ENCODE measurements around the gene CPO. TPM values are rescaled to one million over a fixed set of nuclear protein-coding genes. Genes with fewer than 3 reads are reported as not detected.
A peak's percentile ranks its signal among the peaks of the same experiment; 100 is the strongest.

CPO gene
- total and polyA plus RNA-seq, 9 of the 15 experiments (the other 6 are each of a cell fraction or from before 2014, with no cell fraction given), result not detected

GRCh38 chr2:206981739-206982340, 42.5 kb downstream of the CPO start:
- H3K9me1 ChIP-seq (ENCODE audit: control insufficient read depth, insufficient read depth, low read length), result no peaks in the 10 kb centered on the region
- DNase-seq (ENCODE audit: extremely low read depth in 1 of 4, low spot score in 3 of 4), result peak in 3 of 4 experiments; percentile 2 to 10 (median 5)
- H2AFZ ChIP-seq (ENCODE audit: low read depth, low read length), result no peak overlapping the region
- POLR2A ChIA-PET, result no interaction called here
- ATAC-seq, result no peak
- in situ Hi-C loops (cut with MboI) (loop anchor here (25.0 kb wide), 1 partner anchor 480 kb away; no protein-coding TSS in a partner anchor), intact Hi-C loops (cut with micrococcal nuclease) (loop anchor here (5.0 to 10.0 kb wide), 2 partner anchors 363 to 495 kb away; no protein-coding TSS in a partner anchor)
- H3K27ac ChIP-seq (ENCODE audit: extremely low read depth, low read depth, low read length), result no peak overlapping the region
- no peaks in the 10 kb centered on the region; a peak in 1 of 5 replicates for H3K27me3 ChIP-seq (ENCODE audit: control insufficient read depth in 2 of 2, insufficient read depth in 2 of 2, low read length in 2 of 2)
- H3K36me3 ChIP-seq (ENCODE audit: control insufficient read depth, insufficient read depth, low read length), result no peaks in the 10 kb centered on the region
- no peak for FAIRE-seq
- no peak overlapping the region for H3K4me3 ChIP-seq
- CTCF ChIA-PET (ENCODE audit: low intra/inter-chr PET ratio), result no interaction called here
- no peak overlapping the region for H3K4me2 ChIP-seq (ENCODE audit: insufficient read depth, low read length)
- no peaks in the 10 kb centered on the region for H3K4me1 ChIP-seq (replicated peaks in 1 of 2; ENCODE audit: control insufficient read depth in 2 of 2, insufficient read depth in 2 of 2, low read length in 2 of 2)
- H3K9me3 ChIP-seq (replicated peaks; ENCODE audit: control insufficient read depth, insufficient read depth, low read depth, low read length), result no peaks in the 10 kb centered on the region
- WGBS (ENCODE audit: insufficient coverage, low coverage, missing lambda C conversion rate), result 2% methylated on average over 6 of the region's 8 CpGs
- H3K9ac ChIP-seq (ENCODE audit: insufficient read depth in 1 of 2, low read depth in 2 of 2, low read length in 2 of 2), result no peak overlapping the region
- no TSS peak for BruUV-seq (replicated peaks)
- H4K20me1 ChIP-seq (replicated peaks; ENCODE audit: control insufficient read depth, insufficient read depth, low read length), result no peaks in the 10 kb centered on the region
- H3K79me2 ChIP-seq (ENCODE audit: control insufficient read depth, insufficient read depth, low read length), result no peaks in the 10 kb centered on the region
- TF ChIP-seq DACH1 (IDR thresholded peaks at IDR 0.05; ENCODE audit: partially characterized antibody) (no peak), BCL6 (CRISPR knock-in tag; IDR thresholded peaks at IDR 0.05) (no peak), FOXK1 (CRISPR knock-in tag; IDR thresholded peaks at IDR 0.05; ENCODE audit: borderline replicate concordance) (no peak), ZNF316 (IDR thresholded peaks at IDR 0.05) (no peak), STAG1 (CRISPR knock-in tag; IDR thresholded peaks at IDR 0.05; ENCODE audit: borderline replicate concordance) (peak; percentile 43; the same call in 1 of the 2 replicates), KDM4B (IDR thresholded peaks at IDR 0.05; ENCODE audit: borderline replicate concordance in 2 of 2, low read depth in 1 of 2) (no peak), CTCF (IDR thresholded peaks at IDR 0.05 in 2 of 3, conservative IDR thresholded peaks at IDR 0.05 in 1 of 3; ENCODE audit: insufficient read depth in 2 of 3, low read depth in 1 of 3, low read length in 3 of 3) (peak; percentile 23 to 37 (median 31); a peak in 4 of 6 replicates), RAD21 (CRISPR knock-in tag; conservative IDR thresholded peaks at IDR 0.05 in 1 of 2, IDR thresholded peaks at IDR 0.05 in 1 of 2) (peak; percentile 53 to 57), LCOR (CRISPR knock-in tag; IDR thresholded peaks at IDR 0.05) (no peak), ZNF699 (CRISPR knock-in tag; IDR thresholded peaks at IDR 0.05; ENCODE audit: insufficient replicate concordance) (no peak), MBD1 (CRISPR knock-in tag; IDR thresholded peaks at IDR 0.05) (no peak), CTCFL (IDR thresholded peaks at IDR 0.05; ENCODE audit: borderline replicate concordance, insufficient read depth, low read depth, low read length, poor library complexity, severe bottlenecking) (no peak), NFXL1 (CRISPR knock-in tag; IDR thresholded peaks at IDR 0.05) (no peak), ZKSCAN1 (IDR thresholded peaks at IDR 0.05; ENCODE audit: low read depth, low read length) (no peak), POLR2G (IDR thresholded peaks at IDR 0.05; ENCODE audit: low read depth, low read length) (no peak), FOXJ2 (tag; IDR thresholded peaks at IDR 0.05) (no peak)
